Lung (tissue), 12 donors: ENCODE data around the gene DCUN1D4. TPM values are rescaled to one million over a fixed set of nuclear protein-coding genes. Genes with fewer than 3 reads are reported as not detected.

Experiments
- ATAC-seq: fragments of 200-7000 bp; cut with Tn5 transposase; one replicate; pipeline ENCODE4 v1.9.1; 2020; ENCODE audit warnings: moderate number of reproducible peaks; ENCODE audit not compliant: insufficient read depth, low FRiP score
- DNase-seq, 3 donors: peaks; one replicate each; pipeline ENCODE4 v3.0.0-alpha.2; 2013 to 2017
- H3K27ac ChIP-seq, 2 donors: one replicate each; pipeline ENCODE4 v1.5.1; 2013; ENCODE audit warnings: mild to moderate bottlenecking in 2 of 2, moderate library complexity in 2 of 2, control low read depth in 1 of 2, inconsistent platforms in 1 of 2, low read depth in 1 of 2, low read length in 1 of 2
- H3K27me3 ChIP-seq, 3 donors: one replicate each; pipeline ENCODE4 v1.5.1; 2013; ENCODE audit warnings: low read length in 2 of 3; ENCODE audit not compliant: control insufficient read depth in 3 of 3, insufficient read depth in 3 of 3
- H3K36me3 ChIP-seq, 4 donors: one replicate each; pipeline ENCODE4 v1.5.1; 2013; ENCODE audit warnings: low read length in 4 of 4, mild to moderate bottlenecking in 1 of 4, moderate library complexity in 1 of 4; ENCODE audit not compliant: control insufficient read depth in 4 of 4, insufficient read depth in 4 of 4
- H3K4me1 ChIP-seq, 5 donors: one replicate each; pipeline ENCODE4 v1.5.1; 2013; ENCODE audit warnings: low read length in 5 of 5, mild to moderate bottlenecking in 2 of 5, moderate library complexity in 1 of 5; ENCODE audit not compliant: control insufficient read depth in 5 of 5, insufficient read depth in 5 of 5
- H3K4me3 ChIP-seq: one replicate; pipeline ENCODE4 v1.5.1; 2013; ENCODE audit warnings: mild to moderate bottlenecking, control low read depth, moderate library complexity
- H3K9ac ChIP-seq, 2 donors: one replicate each; pipeline ENCODE4 v1.5.1; 2013; ENCODE audit warnings: low read length in 2 of 2, control low read depth in 1 of 2; ENCODE audit not compliant: insufficient read depth in 1 of 2
- H3K9me3 ChIP-seq, 4 donors: one replicate each; pipeline ENCODE4 v1.5.1; 2013; ENCODE audit warnings: low read length in 3 of 4, mild to moderate bottlenecking in 1 of 4, moderate library complexity in 1 of 4; ENCODE audit not compliant: control insufficient read depth in 4 of 4, insufficient read depth in 3 of 4
- WGBS, 2 donors: extraction: QIAGEN DNeasy Blood & Tissue Kit; methylation state at CpG; one replicate each; pipeline ENCODE4 v1.1.7; 2013; 5-methylcytosine and 5-hydroxymethylcytosine counted together
- polyA plus RNA-seq, 2 donors: library from polyadenylated mRNA; stranded (reverse); fragments of 200-250 nt; gene quantifications; one replicate each; pipeline ENCODE4 v1.2.1, GENCODE V29; 2013
- total RNA-seq, 2 donors: library from RNA; depleted of rRNA in 1 of 2; stranded (reverse); fragments of >200 nt in 1 of 2; gene quantifications; one replicate each; pipeline ENCODE4 v1.2.1, GENCODE V29; 2014 to 2021
- TF ChIP-seq, protein P1 (sequence below): IDR thresholded peaks from 2 replicates; pipeline ENCODE4 v1.5.1; 2012; ENCODE audit warnings: mild to moderate bottlenecking; ENCODE audit errors: control extremely low read depth, extremely low read depth
- donor health status: control.
- donor health status: control.
- donor health status: Bipolar disorder and iron deficiency.
- donor health status: healthy.
- donor health status: DM: yes; HTN: yes; CAD: no.

The DCUN1D4 gene
- total and polyA plus RNA-seq, 4 donors, result 8.8 to 43.9 (median 18.3) TPM

GRCh38 chr4:51965862-51966261 lies 122.9 kb downstream of the DCUN1D4 start:
- Histone ChIP-seq H3K4me1 (no peaks in the 10 kb centered on the region), H3K9me3 (peaks cover 0 to 2% (median under 1%) of the 10 kb centered on the region in 4 donors), H3K27ac (no peak overlapping the region), H3K36me3 (no peaks in the 10 kb centered on the region), H3K9ac (no peak overlapping the region), H3K4me3 (no peak overlapping the region), H3K27me3 (no peaks in the 10 kb centered on the region)
- 80 to 88% methylated on average over 1 of the region's 1 CpG for WGBS, 2 donors
- DNase-seq, result no peak
- no peak for ATAC-seq
- TF ChIP-seq, protein P1, sequence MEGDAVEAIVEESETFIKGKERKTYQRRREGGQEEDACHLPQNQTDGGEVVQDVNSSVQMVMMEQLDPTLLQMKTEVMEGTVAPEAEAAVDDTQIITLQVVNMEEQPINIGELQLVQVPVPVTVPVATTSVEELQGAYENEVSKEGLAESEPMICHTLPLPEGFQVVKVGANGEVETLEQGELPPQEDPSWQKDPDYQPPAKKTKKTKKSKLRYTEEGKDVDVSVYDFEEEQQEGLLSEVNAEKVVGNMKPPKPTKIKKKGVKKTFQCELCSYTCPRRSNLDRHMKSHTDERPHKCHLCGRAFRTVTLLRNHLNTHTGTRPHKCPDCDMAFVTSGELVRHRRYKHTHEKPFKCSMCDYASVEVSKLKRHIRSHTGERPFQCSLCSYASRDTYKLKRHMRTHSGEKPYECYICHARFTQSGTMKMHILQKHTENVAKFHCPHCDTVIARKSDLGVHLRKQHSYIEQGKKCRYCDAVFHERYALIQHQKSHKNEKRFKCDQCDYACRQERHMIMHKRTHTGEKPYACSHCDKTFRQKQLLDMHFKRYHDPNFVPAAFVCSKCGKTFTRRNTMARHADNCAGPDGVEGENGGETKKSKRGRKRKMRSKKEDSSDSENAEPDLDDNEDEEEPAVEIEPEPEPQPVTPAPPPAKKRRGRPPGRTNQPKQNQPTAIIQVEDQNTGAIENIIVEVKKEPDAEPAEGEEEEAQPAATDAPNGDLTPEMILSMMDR, result no peak

Other genes starting within 250 kb of the DCUN1D4 start
- under 1 TPM; 0.14 to 0.28 TPM for gene LRRC66, start 177.2 kb downstream of the DCUN1D4 start, total RNA-seq
- under 1 TPM; 0.05 to 0.10 TPM for gene LRRC66, start 177.2 kb downstream of the DCUN1D4 start, polyA plus RNA-seq
- 10 to 100 TPM; 23.6 to 39.9 TPM for gene SGCB, start 195.1 kb downstream of the DCUN1D4 start, total RNA-seq
- 1 to 10 TPM; 6.4 to 7.3 TPM for gene SGCB, start 195.1 kb downstream of the DCUN1D4 start, polyA plus RNA-seq
- 10 to 100 TPM; 33.4 to 56.5 TPM for gene SPATA18, start 208.2 kb downstream of the DCUN1D4 start, total RNA-seq
- gene SPATA18, start 208.2 kb downstream of the DCUN1D4 start, polyA plus RNA-seq, result 10 to 100 TPM in 1 of 2 donors, 1 to 10 TPM in 1; 6.6 to 11.7 TPM